Measurements from ENCODE around the gene CCBE1.

GRCh38 chr18:59571902-59572301 is 125.3 kb downstream of the CCBE1 start:
- TF ChIP-seq CTCF (IDR thresholded peaks at IDR 0.05; ENCODE audit: insufficient read depth, low read depth, low read length) (no peak), EZH2 (IDR thresholded peaks at IDR 0.05; ENCODE audit: insufficient read depth, low read length) (no peak)
